Astrocyte of the spinal cord (primary cell): ENCODE data around the gene RAB44.

Experiments
- DNase-seq: peaks from one replicate; pipeline ENCODE4 v3.0.0; 2011; ENCODE audit warnings: low read depth, low spot score
- H3K4me3 ChIP-seq: 2 replicates; pipeline ENCODE4 v1.5.1; 2011; ENCODE audit warnings: low read depth, mild to moderate bottlenecking, low read length, moderate library complexity
- CTCF ChIP-seq: IDR thresholded peaks from 2 replicates; pipeline ENCODE4 v1.5.1; 2012; ENCODE audit warnings: low read depth, mild to moderate bottlenecking, low read length, inconsistent platforms
- in situ Hi-C: cut with HindIII; loops from 2 replicates; pipeline ENCODE4 v1.10.0; 2017; ENCODE audit warnings: low sequenced_read_pairs

RAB44 gene

GRCh38 chr6:36692861-36693702, 4.5 kb upstream of the RAB44 start:
- no peak overlapping the region for H3K4me3 ChIP-seq
- TF ChIP-seq CTCF = no peak
- DNase-seq = no peak
- in situ Hi-C loops = no loop called here

DNA sequence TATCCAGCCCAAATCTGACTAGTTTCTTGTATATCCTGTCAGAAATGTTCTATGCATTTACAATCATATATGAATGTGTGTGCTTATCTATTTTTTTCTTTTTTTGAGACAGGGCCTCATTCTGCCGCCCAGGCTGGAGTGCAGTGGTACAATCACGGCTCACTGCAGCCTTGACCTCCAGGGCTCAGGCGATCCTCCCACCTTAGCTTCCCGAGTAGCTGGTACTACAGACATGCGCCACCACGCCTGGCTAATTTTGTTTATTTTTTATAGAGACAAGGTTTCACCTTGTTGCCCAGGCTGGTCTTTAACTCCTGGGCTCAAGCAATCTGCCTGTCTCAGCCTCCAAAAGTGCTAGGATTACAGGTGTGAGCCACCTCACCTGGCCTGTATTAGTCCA, 3.0 kb upstream of the RAB44 start:
- TF ChIP-seq CTCF = no peak
- in situ Hi-C loops = no loop called here
- no peak overlapping the region for H3K4me3 ChIP-seq
- DNase-seq = no peak

GRCh38 chr6:36695414-36695813, 2.2 kb upstream of the RAB44 start:
- in situ Hi-C loops = no loop called here
- no peak overlapping the region for H3K4me3 ChIP-seq
- TF ChIP-seq CTCF = no peak

DNA sequence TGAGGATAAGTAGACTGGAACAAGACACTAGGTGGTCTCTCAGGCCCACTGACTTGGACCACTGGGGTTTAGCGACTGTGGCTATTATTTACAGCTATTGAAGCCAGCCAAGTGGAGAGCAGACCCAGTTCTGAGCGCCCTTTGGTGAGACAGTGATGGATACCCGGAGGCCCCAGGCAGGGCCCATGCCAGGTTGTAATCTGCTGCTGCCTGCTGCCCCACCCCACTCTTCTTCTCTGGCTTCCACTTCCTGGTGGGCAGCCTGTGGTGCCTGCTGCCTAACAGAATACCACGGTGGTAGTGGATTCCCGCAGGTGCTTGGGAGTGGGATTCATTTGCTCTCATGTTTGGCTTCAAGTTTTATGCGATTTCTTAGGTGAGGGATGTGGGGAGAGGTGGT, 570 bp downstream of the RAB44 start:
- H3K4me3 ChIP-seq = no peak overlapping the region
- no peak for DNase-seq
- TF ChIP-seq CTCF = no peak
- in situ Hi-C loops = no loop called here

More at GRCh38 chr6:36695414-36695813, 2.2 kb upstream of the RAB44 start:
- no peak for DNase-seq

GRCh38 chr6:36698871-36699271, 1.2 kb downstream of the RAB44 start:
- no peak overlapping the region for H3K4me3 ChIP-seq
- DNase-seq = no peak
- TF ChIP-seq CTCF = no peak
- in situ Hi-C loops = no loop called here

GRCh38 chr6:36699348-36699747, 1.7 kb downstream of the RAB44 start:
- no peak for DNase-seq
- in situ Hi-C loops = no loop called here
- TF ChIP-seq CTCF = no peak
- no peak overlapping the region for H3K4me3 ChIP-seq
